Uterus (tissue), 4 donors: ENCODE results near the gene CAMK2D. TPM values are rescaled to one million over a fixed set of nuclear protein-coding genes. Genes with fewer than 3 reads are reported as not detected.

Experiments
- DNase-seq, 2 donors: peaks; one replicate each; pipeline ENCODE4 v3.0.0-alpha.2; 2019 to 2020
- H3K27ac ChIP-seq, 2 donors: fragments of 200-600 bp; sonication (generic); 1 replicate in 1 of 2; 2 replicates in 1 of 2; pipeline ENCODE4 v1.5.1; 2016 to 2018
- H3K27me3 ChIP-seq, 2 donors: fragments of 200-600 bp; sonication (generic); one replicate each; pipeline ENCODE4 v1.5.1; 2018 to 2019; ENCODE audit warnings: control low read depth in 1 of 2
- H3K36me3 ChIP-seq, 2 donors: fragments of 200-600 bp; sonication (generic); one replicate each; pipeline ENCODE4 v1.5.1; 2019; ENCODE audit warnings: control low read depth in 1 of 2
- H3K4me1 ChIP-seq, 2 donors: fragments of 200-600 bp; sonication (generic); one replicate each; pipeline ENCODE4 v1.5.1; 2018 to 2019; ENCODE audit warnings: control low read depth in 1 of 2
- H3K4me3 ChIP-seq, 2 donors: fragments of 200-600 bp; sonication (generic); 1 replicate in 1 of 2; 2 replicates in 1 of 2; pipeline ENCODE4 v1.5.1; 2018 to 2019; ENCODE audit warnings: mild to moderate bottlenecking in 1 of 2
- H3K9me3 ChIP-seq, 2 donors: fragments of 200-600 bp; sonication (generic); one replicate each; pipeline ENCODE4 v1.5.1; 2019; ENCODE audit warnings: control low read depth in 1 of 2
- CTCF ChIP-seq, 4 experiments: fragments of 200-600 bp in 2 of 4; fragments of 450-650 bp in 2 of 4; sonication (generic) in 2 of 4; IDR thresholded peaks; one replicate each; pipeline ENCODE4 v1.5.1; 2016 to 2019; ENCODE audit warnings: antibody characterized with exemption in 4 of 4, mild to moderate bottlenecking in 2 of 4, moderate library complexity in 1 of 4
- POLR2A ChIP-seq, 2 donors: fragments of 450-650 bp; IDR thresholded peaks; one replicate each; pipeline ENCODE4 v1.6.1; 2016; ENCODE audit warnings: antibody characterized with exemption in 2 of 2, mild to moderate bottlenecking in 1 of 2, moderate library complexity in 1 of 2
- intact Hi-C: fragments of 100-400 bp; cut with DNase I; formaldehyde crosslinking; loops from one replicate; pipeline ENCODE4 v1.15.1; 2023; ENCODE audit warnings: low total_unique reads
- total RNA-seq, 4 donors: library from RNA; depleted of rRNA in 3 of 4; stranded (reverse); fragments of >200 nt in 3 of 4; gene quantifications; one replicate each; pipeline versions ENCODE4 v1.1.0 to v1.2.4, GENCODE V29; 2014 to 2023
- donor health status: DM: yes; HTN: yes; CAD: no.

The CAMK2D gene
- total RNA-seq, 4 donors from 2014 or later: 41.5 to 95.3 (median 54.3) TPM

DNA sequence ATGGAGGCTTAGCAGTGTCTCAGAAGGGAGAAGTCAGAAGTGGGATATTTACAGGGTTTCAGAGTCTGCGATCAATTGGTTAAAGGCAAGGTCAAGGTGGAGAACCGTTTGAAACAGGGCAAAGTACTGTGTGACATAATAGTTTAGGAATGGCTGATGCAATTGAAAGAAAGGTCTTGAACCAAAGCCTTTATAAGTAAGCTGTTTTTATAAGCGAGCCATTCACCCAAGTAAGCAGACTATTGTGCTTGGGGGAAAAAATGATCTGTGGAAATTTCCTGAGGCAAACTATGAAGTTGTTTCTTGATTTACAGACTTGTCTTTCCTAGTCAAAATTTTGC is 327.3 kb downstream of the CAMK2D start:
- Histone ChIP-seq H3K27me3 (no peaks in the 10 kb centered on the region), H3K27ac (no peak overlapping the region), H3K36me3 (no peaks in the 10 kb centered on the region), H3K4me1 (peaks cover 0 to 5% of the 10 kb centered on the region in 2 donors), H3K9me3 (no peaks in the 10 kb centered on the region), H3K4me3 (no peak overlapping the region)
- DNase-seq: no peak
- intact Hi-C loops: no loop called here
- TF ChIP-seq POLR2A (IDR thresholded peaks at IDR 0.05): no peak
- TF ChIP-seq CTCF (IDR thresholded peaks at IDR 0.05): no peak

- H3K4me1 ChIP-seq: peaks cover 0 to 5% of the 10 kb centered on the region in 2 donors
- intact Hi-C loops: no loop called here
- H3K27ac ChIP-seq: no peak overlapping the region
Observed at GRCh38 chr4:113433536-113434246, 327.8 kb downstream of the CAMK2D start.

DNA sequence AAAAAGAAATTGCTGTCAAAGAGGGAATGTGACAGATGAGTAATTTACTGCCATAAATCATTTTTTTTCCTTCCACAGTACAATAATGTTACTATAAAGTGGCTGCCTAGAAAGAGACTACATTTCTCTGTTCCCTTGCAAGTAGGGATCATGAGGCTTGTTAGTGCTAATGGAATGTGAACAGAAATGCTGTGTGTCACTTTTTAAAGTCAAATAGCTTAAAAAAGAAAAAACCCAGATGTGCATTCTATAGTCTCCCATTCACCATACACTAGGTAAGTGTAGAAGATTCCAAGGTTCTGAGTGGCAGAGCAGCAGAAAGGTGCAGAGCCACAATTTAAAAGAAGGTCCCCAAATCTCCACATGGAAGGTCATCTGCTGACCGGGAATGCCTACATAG is 328.4 kb downstream of the CAMK2D start:
- intact Hi-C loops: no loop called here
- DNase-seq: no peak
- Histone ChIP-seq H3K9me3 (no peaks in the 10 kb centered on the region), H3K4me1 (peaks cover 0 to 5% of the 10 kb centered on the region in 2 donors), H3K36me3 (no peaks in the 10 kb centered on the region), H3K27ac (no peak overlapping the region), H3K4me3 (no peak overlapping the region), H3K27me3 (no peaks in the 10 kb centered on the region)
- TF ChIP-seq CTCF (IDR thresholded peaks at IDR 0.05) (no peak), POLR2A (IDR thresholded peaks at IDR 0.05) (no peak)

More at GRCh38 chr4:113433536-113434246, 327.8 kb downstream of the CAMK2D start:
- no peaks in the 10 kb centered on the region for H3K36me3 ChIP-seq
- H3K27me3 ChIP-seq: no peaks in the 10 kb centered on the region
- TF ChIP-seq POLR2A (IDR thresholded peaks at IDR 0.05) (no peak), CTCF (IDR thresholded peaks at IDR 0.05) (no peak)
- no peaks in the 10 kb centered on the region for H3K9me3 ChIP-seq
- H3K4me3 ChIP-seq: no peak overlapping the region
- DNase-seq: no peak

DNA sequence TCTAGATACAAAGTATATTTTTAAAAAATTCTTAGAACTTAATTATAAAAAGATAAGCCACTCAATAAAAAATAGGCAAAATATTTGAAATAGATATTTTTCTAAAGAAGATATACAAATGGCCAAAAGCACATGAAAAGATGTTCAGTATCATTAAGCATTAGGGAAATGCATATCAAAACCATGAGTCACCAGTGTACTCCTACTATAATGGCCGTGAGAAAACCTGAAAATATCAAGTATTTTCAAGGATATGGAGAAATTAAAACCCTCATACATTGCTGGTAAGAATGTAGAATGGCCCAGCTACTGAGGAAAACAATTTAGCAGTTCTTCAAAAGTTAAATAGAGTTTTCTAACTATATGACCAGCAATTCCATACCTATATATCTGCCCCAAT is 337.9 kb downstream of the CAMK2D start:
- DNase-seq: no peak
- H3K36me3 ChIP-seq: no peaks in the 10 kb centered on the region
- H3K9me3 ChIP-seq: no peaks in the 10 kb centered on the region
- intact Hi-C loops: no loop called here
- H3K4me3 ChIP-seq: no peak overlapping the region
- TF ChIP-seq POLR2A (IDR thresholded peaks at IDR 0.05): no peak
- no peak for TF ChIP-seq CTCF (IDR thresholded peaks at IDR 0.05)
- H3K4me1 ChIP-seq: no peaks in the 10 kb centered on the region
- H3K27ac ChIP-seq: no peak overlapping the region
- H3K27me3 ChIP-seq: no peaks in the 10 kb centered on the region

DNA sequence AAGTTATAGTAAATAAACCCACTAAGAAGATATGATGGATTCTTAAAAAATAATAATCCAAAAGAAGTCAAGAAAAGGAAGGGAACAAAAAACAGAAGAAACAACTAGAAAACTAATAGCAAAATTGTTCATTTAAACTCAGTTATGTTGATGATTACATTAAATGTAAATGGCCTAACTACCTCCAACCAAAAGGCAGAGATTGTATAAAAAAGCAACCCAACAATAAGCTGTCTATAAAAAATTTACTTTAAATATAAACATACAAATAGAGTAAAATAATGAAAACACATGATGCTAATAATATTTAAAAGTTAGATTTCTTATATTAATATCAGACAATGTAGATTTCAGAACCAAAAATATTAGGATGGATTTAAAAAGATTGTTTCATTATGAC is 340.6 kb downstream of the CAMK2D start:
- Histone ChIP-seq H3K27ac (no peak overlapping the region), H3K27me3 (no peaks in the 10 kb centered on the region), H3K4me1 (no peaks in the 10 kb centered on the region), H3K9me3 (no peaks in the 10 kb centered on the region), H3K36me3 (no peaks in the 10 kb centered on the region), H3K4me3 (no peak overlapping the region)
- no peak for DNase-seq
- TF ChIP-seq CTCF (IDR thresholded peaks at IDR 0.05): no peak
- no peak for TF ChIP-seq POLR2A (IDR thresholded peaks at IDR 0.05)
- intact Hi-C loops: no loop called here
